BE2C (cell line): ENCODE measurements around the gene PRKAR1B.

Experiments used
- DNase-seq: peaks from one replicate; pipeline ENCODE4 v3.0.0-alpha.2; 2020
- H3K27me3 ChIP-seq: fragments of 250-450 bp; sonication (Bioruptor Pico); 2 replicates; pipeline ENCODE4 v1.5.1; 2020; ENCODE audit warnings: mild to moderate bottlenecking
- H3K36me3 ChIP-seq: fragments of 250-450 bp; sonication (Bioruptor Pico); 2 replicates; pipeline ENCODE4 v1.5.1; 2020; ENCODE audit warnings: mild to moderate bottlenecking
- H3K4me1 ChIP-seq: fragments of 250-450 bp; sonication (Bioruptor Pico); 2 replicates; pipeline ENCODE4 v1.5.1; 2020
- H3K4me3 ChIP-seq: 2 replicates; pipeline ENCODE4 v1.5.1; 2011; ENCODE audit warnings: low read depth, low read length
- H3K9me3 ChIP-seq: fragments of 250-450 bp; sonication (Bioruptor Pico); 2 replicates; pipeline ENCODE4 v1.5.1; 2020
- TF ChIP-seq, protein P1 (sequence below): IDR thresholded peaks from 2 replicates; pipeline ENCODE4 v1.5.1; 2012; ENCODE audit warnings: mild to moderate bottlenecking, low read depth, low read length

PRKAR1B gene

DNA sequence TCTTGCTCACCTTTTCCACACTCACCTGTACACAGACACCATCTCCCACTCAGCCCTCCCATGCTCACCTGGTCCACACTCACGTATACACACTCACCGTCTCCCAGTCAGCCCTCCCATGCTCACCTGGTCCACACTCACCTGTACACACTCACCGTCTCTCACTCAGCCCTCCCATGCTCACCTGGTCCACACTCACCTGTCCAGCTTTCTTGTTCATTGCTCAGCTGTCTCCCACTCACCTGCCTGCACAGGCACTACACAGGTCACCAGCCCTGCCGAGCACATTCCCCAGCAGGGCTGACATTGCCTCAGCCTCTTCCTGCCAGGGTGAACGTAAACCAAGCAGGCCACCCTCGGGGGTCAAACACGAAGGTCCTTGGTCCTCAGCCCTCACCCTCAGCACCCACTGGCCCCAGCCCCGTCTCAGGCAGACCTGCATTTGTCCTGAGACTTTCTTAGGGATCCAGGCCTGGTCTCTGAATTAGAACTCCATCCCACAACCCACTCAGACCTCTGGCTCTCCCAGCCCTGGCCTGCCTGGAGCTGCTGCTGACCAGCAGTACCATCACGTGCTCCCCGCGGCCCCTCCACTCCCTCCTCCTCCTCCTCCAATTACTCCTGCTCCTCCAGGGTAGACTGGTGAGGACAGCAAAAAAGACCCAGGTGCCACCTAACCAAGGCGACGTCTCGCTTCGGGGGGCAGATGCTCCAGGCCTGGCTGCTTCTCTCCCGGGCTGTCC is 13.4 kb downstream of the PRKAR1B start:
- H3K36me3 ChIP-seq: no peaks in the 10 kb centered on the region
- peaks cover 2% of the 10 kb centered on the region; the same call in 1 of the 2 replicates for H3K27me3 ChIP-seq
- H3K4me1 ChIP-seq: no peaks in the 10 kb centered on the region
- TF ChIP-seq, protein P1, sequence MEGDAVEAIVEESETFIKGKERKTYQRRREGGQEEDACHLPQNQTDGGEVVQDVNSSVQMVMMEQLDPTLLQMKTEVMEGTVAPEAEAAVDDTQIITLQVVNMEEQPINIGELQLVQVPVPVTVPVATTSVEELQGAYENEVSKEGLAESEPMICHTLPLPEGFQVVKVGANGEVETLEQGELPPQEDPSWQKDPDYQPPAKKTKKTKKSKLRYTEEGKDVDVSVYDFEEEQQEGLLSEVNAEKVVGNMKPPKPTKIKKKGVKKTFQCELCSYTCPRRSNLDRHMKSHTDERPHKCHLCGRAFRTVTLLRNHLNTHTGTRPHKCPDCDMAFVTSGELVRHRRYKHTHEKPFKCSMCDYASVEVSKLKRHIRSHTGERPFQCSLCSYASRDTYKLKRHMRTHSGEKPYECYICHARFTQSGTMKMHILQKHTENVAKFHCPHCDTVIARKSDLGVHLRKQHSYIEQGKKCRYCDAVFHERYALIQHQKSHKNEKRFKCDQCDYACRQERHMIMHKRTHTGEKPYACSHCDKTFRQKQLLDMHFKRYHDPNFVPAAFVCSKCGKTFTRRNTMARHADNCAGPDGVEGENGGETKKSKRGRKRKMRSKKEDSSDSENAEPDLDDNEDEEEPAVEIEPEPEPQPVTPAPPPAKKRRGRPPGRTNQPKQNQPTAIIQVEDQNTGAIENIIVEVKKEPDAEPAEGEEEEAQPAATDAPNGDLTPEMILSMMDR: no peak
- no peaks in the 10 kb centered on the region for H3K9me3 ChIP-seq
- DNase-seq: no peak
- H3K4me3 ChIP-seq: no peak overlapping the region

DNA sequence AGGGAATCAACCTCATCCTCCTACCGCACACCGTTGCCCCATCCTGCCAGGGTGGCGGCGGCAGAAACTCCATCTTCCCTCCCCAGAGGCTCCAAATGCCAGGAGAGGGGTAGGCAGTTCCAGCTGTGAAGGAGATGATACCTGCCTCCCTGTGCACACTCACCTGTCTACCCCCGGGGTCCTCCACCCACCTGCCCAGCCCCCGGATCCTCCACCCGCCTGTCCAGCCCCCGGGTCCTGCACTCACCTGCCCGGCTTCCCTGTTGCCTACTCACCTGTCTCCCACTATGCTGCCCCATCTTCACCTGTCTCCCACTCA is 14.0 kb downstream of the PRKAR1B start:
- H3K9me3 ChIP-seq: no peaks in the 10 kb centered on the region
- H3K27me3 ChIP-seq: peaks cover 2% of the 10 kb centered on the region; the same call in 1 of the 2 replicates
- TF ChIP-seq, protein P1: no peak
- H3K36me3 ChIP-seq: no peaks in the 10 kb centered on the region
- no peaks in the 10 kb centered on the region for H3K4me1 ChIP-seq
- no peak overlapping the region for H3K4me3 ChIP-seq
- no peak for DNase-seq

DNA sequence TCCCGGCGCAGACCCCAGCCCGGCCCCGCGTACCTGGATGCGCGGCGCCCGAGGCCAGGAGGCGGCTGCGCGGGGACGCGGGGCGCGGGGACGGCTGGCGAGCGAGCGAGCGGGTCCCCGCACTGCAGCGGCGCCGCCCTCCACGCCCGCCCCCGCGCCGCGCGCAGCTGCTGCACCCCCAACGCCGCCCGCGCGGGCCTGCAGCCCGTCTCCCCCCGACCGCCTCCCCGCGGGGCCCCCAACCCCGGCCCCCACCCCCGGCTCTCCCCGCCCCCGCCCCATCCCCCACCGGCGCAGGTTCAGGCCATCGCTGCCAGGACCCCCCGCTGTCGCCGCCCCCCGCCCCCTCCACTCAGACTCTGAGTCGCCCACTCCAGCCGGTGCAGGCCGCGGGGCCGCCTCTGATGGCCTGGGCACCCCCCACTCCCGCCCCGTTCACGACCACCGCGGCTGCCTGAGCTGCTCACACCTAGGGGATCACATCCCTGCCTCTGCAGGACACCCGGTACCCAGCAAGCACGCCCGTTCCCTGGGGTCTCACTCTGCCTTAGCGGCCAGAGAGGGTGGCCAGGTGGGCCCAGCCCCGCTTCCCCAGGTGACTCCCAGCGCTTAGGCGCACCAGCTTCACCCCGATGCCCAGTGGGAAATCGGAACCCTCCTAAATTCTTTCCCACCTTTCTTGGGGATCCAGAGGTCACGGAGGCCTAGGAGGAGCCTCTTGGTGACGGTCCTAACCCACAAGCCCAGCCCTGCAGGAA is 14.5 kb downstream of the PRKAR1B start:
- no peak for DNase-seq
- no peaks in the 10 kb centered on the region for H3K9me3 ChIP-seq
- peaks cover 2% of the 10 kb centered on the region; the same call in 1 of the 2 replicates for H3K27me3 ChIP-seq
- no peaks in the 10 kb centered on the region for H3K4me1 ChIP-seq
- H3K4me3 ChIP-seq: no peak overlapping the region
- TF ChIP-seq, protein P1: no peak
- no peaks in the 10 kb centered on the region for H3K36me3 ChIP-seq

DNA sequence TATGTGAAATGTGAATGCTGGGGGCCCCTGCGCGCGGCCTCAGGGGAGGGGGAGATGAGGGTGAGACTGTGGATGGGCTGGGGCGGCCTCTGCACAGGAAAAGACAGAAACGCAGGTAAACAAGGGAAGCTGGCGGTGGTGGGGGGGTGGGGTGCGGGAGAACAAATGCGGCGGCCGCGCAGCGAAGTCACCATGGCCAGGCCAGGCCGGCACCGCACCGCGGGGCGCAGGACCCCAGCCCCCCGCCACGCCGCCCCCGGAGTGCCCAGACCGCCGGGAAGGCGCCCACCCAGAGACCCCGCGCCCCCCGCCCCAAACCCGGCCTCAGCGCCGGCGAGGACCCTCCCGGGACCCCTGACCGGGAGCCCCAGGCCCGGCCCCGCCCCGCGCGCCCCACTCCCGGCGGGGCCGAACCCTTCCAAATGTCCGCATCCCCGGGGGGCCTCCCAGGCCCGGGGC is 15.1 kb downstream of the PRKAR1B start:
- DNase-seq: no peak
- no peaks in the 10 kb centered on the region for H3K4me1 ChIP-seq
- no peaks in the 10 kb centered on the region for H3K36me3 ChIP-seq
- no peak overlapping the region for H3K4me3 ChIP-seq
- TF ChIP-seq, protein P1: no peak
- peaks cover 2% of the 10 kb centered on the region; the same call in 1 of the 2 replicates for H3K27me3 ChIP-seq
- H3K9me3 ChIP-seq: no peaks in the 10 kb centered on the region

DNA sequence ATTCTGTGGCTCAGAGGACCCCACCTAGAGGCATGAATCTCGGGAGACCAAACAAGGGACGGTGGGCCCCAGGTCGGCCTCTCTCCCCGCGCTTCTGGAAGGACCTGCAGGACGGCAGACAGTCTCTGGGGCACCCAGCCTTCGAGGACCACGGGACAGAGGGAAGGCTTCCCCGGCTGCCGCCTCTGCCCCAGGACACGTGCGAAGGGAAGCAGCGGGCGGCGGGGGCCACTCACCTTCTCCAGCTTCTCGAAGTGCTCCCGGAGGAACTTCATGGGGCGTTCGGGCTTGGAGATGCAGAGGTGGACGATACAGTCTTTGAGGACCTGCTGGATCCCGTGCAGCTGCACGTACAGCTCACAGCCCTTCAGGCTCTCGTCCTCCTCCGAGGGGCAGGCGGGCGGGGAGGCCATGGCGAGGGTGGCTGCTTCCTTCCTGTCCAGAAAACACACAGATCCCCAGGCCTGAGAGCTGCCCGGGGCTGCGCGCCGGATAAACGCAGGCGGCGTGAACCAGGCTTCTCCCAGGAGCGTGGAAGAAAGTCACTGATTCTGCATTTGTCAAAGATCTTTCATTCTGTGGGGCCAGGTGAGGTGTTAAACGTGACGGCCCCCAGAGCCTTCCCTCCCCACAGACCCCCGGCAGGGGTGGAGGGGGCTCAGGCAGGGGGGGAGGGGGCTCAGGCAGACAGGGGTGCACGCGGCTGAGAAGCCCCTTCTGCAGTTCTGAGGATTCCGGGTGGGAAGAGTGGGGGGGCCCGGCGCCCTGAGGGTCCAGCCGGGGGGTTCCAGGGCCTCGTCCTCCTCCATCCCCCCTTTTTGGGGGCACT is 15.8 kb downstream of the PRKAR1B start:
- Histone ChIP-seq H3K4me1 (no peaks in the 10 kb centered on the region), H3K9me3 (no peaks in the 10 kb centered on the region), H3K4me3 (no peak overlapping the region), H3K27me3 (peaks cover 2% of the 10 kb centered on the region; the same call in 1 of the 2 replicates), H3K36me3 (no peaks in the 10 kb centered on the region)
- DNase-seq: no peak
- TF ChIP-seq, protein P1: no peak
